Esophagus muscularis mucosa (tissue), 4 donors: Measurements from ENCODE around the gene RAB11A. TPM values are rescaled to one million over a fixed set of nuclear protein-coding genes. Genes with fewer than 3 reads are reported as not detected.

ENCODE experiments used
- DNase-seq: peaks from one replicate; pipeline ENCODE4 v3.0.0-alpha.2; 2017; ENCODE audit errors: extremely low spot score
- H3K27ac ChIP-seq, 4 donors: fragments of 200-600 bp; sonication (generic); replicated peaks in 1 of 4; 1 replicate in 3 of 4; 2 replicates in 1 of 4; pipeline ENCODE4 v1.5.1; 2016 to 2019; ENCODE audit warnings: mild to moderate bottlenecking in 1 of 4
- H3K27me3 ChIP-seq, 4 donors: fragments of 200-600 bp; sonication (generic); one replicate each; pipeline versions ENCODE4 v1.5.1 to v1.6.0; 2016 to 2019
- H3K36me3 ChIP-seq, 4 donors: fragments of 200-600 bp; sonication (generic); one replicate each; pipeline ENCODE4 v1.5.1; 2016 to 2019
- H3K4me1 ChIP-seq, 4 donors: fragments of 200-600 bp; sonication (generic); one replicate each; pipeline ENCODE4 v1.5.1; 2016 to 2019
- H3K4me3 ChIP-seq, 4 donors: fragments of 200-600 bp; sonication (generic); 1 replicate in 2 of 4; 2 replicates in 2 of 4; pipeline ENCODE4 v1.5.1; 2016 to 2019; ENCODE audit warnings: mild to moderate bottlenecking in 4 of 4, moderate library complexity in 1 of 4
- H3K9me3 ChIP-seq, 4 donors: fragments of 200-600 bp; sonication (generic); 1 replicate in 3 of 4; 2 replicates in 1 of 4; pipeline ENCODE4 v1.5.1; 2016 to 2019
- EP300 ChIP-seq: sonication (generic); formaldehyde crosslinking; IDR thresholded peaks from one replicate; pipeline ENCODE4 v1.6.1; 2017; ENCODE audit warnings: antibody characterized with exemption
- POLR2A ChIP-seq: fragments of 450-650 bp; IDR thresholded peaks from one replicate; pipeline ENCODE4 v1.6.1; 2017; ENCODE audit warnings: antibody characterized with exemption, moderate library complexity, mild to moderate bottlenecking, low read depth
- POLR2AphosphoS5 ChIP-seq, 2 donors: sonication (generic); formaldehyde crosslinking; IDR thresholded peaks; one replicate each; pipeline ENCODE4 v1.6.1; 2017; ENCODE audit warnings: antibody characterized with exemption in 2 of 2
- WGBS: methylation state at CpG from one replicate; pipeline ENCODE4 v1.1.5; 2018; 5-methylcytosine and 5-hydroxymethylcytosine counted together
- intact Hi-C: fragments of 100-400 bp; cut with DNase I; formaldehyde crosslinking; loops from one replicate; pipeline ENCODE4 v1.15.1; 2023
- total RNA-seq, 4 donors: library from RNA; depleted of rRNA; stranded (reverse); fragments of >200 nt; gene quantifications; one replicate each; pipeline versions ENCODE4 v1.1.0 to v1.2.1, GENCODE V29; 2016
- TF ChIP-seq, protein P1 (sequence below), 3 experiments: fragments of 200-600 bp in 2 of 3; fragments of 450-650 bp in 1 of 3; sonication (generic) in 2 of 3; IDR thresholded peaks; one replicate each; pipeline ENCODE4 v1.5.1; 2017 to 2019; ENCODE audit warnings: antibody characterized with exemption in 3 of 3, mild to moderate bottlenecking in 2 of 3, moderate library complexity in 1 of 3

The RAB11A gene
- total RNA-seq, 4 donors from 2014 or later = 51.9 to 134 (median 122) TPM

DNA sequence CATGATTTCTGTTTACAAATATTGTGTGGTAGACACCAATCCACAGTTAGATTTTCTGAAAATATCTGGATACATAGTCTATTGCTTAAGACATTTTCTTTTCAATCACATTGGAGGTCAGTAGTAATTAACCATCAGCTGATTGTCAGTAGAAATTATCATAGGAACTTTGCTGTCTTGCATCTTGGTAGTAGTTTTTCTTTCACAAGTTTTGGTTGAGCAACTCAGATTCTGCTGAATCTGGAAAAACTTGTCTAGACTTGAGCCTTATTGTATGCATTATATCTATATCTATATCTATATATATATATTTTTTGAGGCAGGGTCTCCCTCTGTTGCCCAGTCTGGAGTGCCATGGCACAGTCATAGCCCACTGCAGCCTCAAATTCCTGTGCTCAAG is 4.0 kb downstream of the RAB11A start:
- Histone ChIP-seq H3K4me3 (no peak overlapping the region), H3K27me3 (no peaks in the 10 kb centered on the region), H3K36me3 (peaks cover 9 to 33% (median 17%) of the 10 kb centered on the region in 4 donors), H3K27ac (peak overlapping the region in 1 of 4 donors; percentile 92), H3K9me3 (no peaks in the 10 kb centered on the region), H3K4me1 (peaks cover 11 to 56% (median 38%) of the 10 kb centered on the region in 4 donors)
- TF ChIP-seq, protein P1, sequence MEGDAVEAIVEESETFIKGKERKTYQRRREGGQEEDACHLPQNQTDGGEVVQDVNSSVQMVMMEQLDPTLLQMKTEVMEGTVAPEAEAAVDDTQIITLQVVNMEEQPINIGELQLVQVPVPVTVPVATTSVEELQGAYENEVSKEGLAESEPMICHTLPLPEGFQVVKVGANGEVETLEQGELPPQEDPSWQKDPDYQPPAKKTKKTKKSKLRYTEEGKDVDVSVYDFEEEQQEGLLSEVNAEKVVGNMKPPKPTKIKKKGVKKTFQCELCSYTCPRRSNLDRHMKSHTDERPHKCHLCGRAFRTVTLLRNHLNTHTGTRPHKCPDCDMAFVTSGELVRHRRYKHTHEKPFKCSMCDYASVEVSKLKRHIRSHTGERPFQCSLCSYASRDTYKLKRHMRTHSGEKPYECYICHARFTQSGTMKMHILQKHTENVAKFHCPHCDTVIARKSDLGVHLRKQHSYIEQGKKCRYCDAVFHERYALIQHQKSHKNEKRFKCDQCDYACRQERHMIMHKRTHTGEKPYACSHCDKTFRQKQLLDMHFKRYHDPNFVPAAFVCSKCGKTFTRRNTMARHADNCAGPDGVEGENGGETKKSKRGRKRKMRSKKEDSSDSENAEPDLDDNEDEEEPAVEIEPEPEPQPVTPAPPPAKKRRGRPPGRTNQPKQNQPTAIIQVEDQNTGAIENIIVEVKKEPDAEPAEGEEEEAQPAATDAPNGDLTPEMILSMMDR (IDR thresholded peaks at IDR 0.05) = no peak
- TF ChIP-seq EP300 (no peak), POLR2A (no peak), POLR2AphosphoS5 (IDR thresholded peaks at IDR 0.05) (no peak)
- intact Hi-C loops = no loop called here
- DNase-seq = no peak

DNA sequence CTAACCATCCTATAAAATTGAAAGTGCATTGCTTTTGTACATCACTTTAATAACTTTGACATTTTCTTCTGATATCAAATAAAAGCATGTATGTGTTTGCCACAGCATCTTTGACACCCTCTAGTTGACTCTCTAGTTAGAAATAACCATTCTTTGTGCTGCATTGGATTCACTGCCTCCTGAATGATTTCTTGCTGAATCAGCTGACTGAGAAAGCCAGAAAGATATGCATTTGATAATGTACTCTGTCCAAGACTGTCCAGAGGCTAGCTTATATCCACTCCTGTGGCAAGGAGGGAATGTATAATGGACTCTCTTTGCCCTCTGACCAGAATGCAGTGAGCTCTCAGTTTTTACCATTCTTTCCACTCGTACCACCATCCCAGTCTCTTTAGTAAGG is 6.2 kb downstream of the RAB11A start:
- H3K4me1 ChIP-seq = peaks cover 11 to 48% (median 34%) of the 10 kb centered on the region in 4 donors
- no peaks in the 10 kb centered on the region for H3K9me3 ChIP-seq
- intact Hi-C loops = no loop called here
- no peak for TF ChIP-seq POLR2AphosphoS5 (IDR thresholded peaks at IDR 0.05)
- TF ChIP-seq POLR2A = no peak
- no peak for TF ChIP-seq EP300
- TF ChIP-seq, protein P1 (IDR thresholded peaks at IDR 0.05) = no peak
- H3K4me3 ChIP-seq = no peak overlapping the region
- H3K36me3 ChIP-seq = peaks cover 27 to 55% (median 36%) of the 10 kb centered on the region in 4 donors
- no peaks in the 10 kb centered on the region for H3K27me3 ChIP-seq
- 88% methylated on average over 1 of the region's 1 CpG for WGBS
- no peak overlapping the region for H3K27ac ChIP-seq
- no peak for DNase-seq

DNA sequence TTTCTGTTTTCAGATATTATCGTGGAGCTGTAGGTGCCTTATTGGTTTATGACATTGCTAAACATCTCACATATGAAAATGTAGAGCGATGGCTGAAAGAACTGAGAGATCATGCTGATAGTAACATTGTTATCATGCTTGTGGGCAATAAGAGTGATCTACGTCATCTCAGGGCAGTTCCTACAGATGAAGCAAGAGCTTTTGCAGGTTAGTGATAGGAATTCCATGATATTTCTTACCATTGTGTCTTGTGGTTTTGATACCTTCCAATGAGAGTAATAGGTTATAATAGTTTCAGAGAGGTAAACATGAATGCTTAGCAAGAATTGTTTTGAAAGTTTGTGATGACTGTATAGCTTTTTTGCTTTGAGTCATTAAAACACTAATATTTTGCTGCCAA is 8.5 kb downstream of the RAB11A start:
- Histone ChIP-seq H3K4me1 (peaks cover 0 to 31% (median 11%) of the 10 kb centered on the region in 4 donors), H3K27me3 (no peaks in the 10 kb centered on the region), H3K36me3 (peaks cover 31 to 76% (median 47%) of the 10 kb centered on the region in 4 donors), H3K4me3 (no peak overlapping the region), H3K9me3 (no peaks in the 10 kb centered on the region), H3K27ac (no peak overlapping the region)
- 84% methylated on average over 3 of the region's 3 CpGs for WGBS
- TF ChIP-seq, protein P1 (IDR thresholded peaks at IDR 0.05) = no peak
- TF ChIP-seq POLR2AphosphoS5 (IDR thresholded peaks at IDR 0.05) (no peak), EP300 (no peak), POLR2A (no peak)
- no peak for DNase-seq
- intact Hi-C loops = no loop called here

DNA sequence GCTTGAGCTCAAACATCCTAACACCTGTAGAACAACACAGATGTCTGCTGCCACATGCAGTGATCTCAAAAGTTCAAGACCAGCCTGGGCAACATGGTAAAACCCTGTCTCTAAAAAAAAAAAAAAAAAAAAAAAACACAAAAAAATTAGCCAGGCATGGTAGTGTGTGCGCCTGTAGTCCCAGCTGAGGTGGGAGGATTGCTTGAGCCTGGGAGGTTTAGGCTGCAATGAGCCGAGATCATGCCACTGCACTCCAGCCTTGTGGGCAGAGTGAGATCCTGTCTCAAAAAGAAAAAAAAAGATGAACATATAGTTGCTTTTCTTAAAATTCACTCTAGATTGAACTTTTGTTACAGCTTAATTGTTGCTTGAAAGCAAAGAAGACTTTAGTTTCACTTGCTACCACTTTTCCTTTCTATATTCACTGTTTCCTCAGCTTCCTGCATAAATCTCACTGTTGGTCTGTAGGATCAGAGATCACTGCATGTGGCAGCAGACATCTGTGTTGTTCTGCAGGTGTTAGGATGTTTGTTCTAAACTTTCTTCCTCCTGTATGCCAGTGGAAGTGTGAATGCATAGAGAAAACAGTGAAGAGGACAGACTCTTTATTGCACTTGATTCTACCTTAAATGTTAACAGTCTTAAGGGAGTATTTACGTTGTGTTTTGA is 12.6 kb downstream of the RAB11A start:
- no peak for TF ChIP-seq POLR2A
- TF ChIP-seq POLR2AphosphoS5 (IDR thresholded peaks at IDR 0.05) = no peak
- TF ChIP-seq, protein P1 (IDR thresholded peaks at IDR 0.05) = no peak
- TF ChIP-seq EP300 = no peak
- peaks cover 38 to 94% (median 61%) of the 10 kb centered on the region in 4 donors for H3K36me3 ChIP-seq
- H3K9me3 ChIP-seq = no peaks in the 10 kb centered on the region
- 75% methylated on average over 3 of the region's 3 CpGs for WGBS
- DNase-seq = no peak
- H3K27me3 ChIP-seq = no peaks in the 10 kb centered on the region
- peaks cover 0 to 5% (median 0%) of the 10 kb centered on the region in 4 donors for H3K4me1 ChIP-seq
- H3K27ac ChIP-seq = no peak overlapping the region
- intact Hi-C loops = no loop called here
- H3K4me3 ChIP-seq = no peak overlapping the region
